HUDEP-2 (cell line): Measurements from ENCODE around the gene PDE10A.
"Not testable (repeated sequence)": the region's sequence is repeated elsewhere in the genome, so short reads cannot be mapped to it uniquely, and the experiment has no call there.

Experiments
- DNase-seq, 76 experiments: peaks; one replicate each; lab custom pipeline; 2025; ENCODE audit not compliant: unreplicated experiment in 76 of 76; lab: John Stamatoyannopoulos, UW

PDE10A gene

GRCh38 chr6:165628955-165629354, 34.1 kb downstream of the PDE10A start:
- no peak for DNase-seq

- no peak for DNase-seq
Observed at GRCh38 chr6:165627366-165627765, 35.7 kb downstream of the PDE10A start.

- DNase-seq = no peak
Observed at GRCh38 chr6:165626711-165627110, 36.3 kb downstream of the PDE10A start.

- DNase-seq = no peak
Observed at GRCh38 chr6:165624871-165625639, 38.0 kb downstream of the PDE10A start.

GRCh38 chr6:165621940-165622339, 41.1 kb downstream of the PDE10A start:
- no peak for DNase-seq

- not testable (repeated sequence) for DNase-seq
Observed at GRCh38 chr6:165618891-165619290, 44.1 kb downstream of the PDE10A start.

GRCh38 chr6:165618241-165618640, 44.8 kb downstream of the PDE10A start:
- no peak for DNase-seq

GRCh38 chr6:165617528-165617927, 45.5 kb downstream of the PDE10A start:
- DNase-seq = no peak

GRCh38 chr6:165616116-165616515, 46.9 kb downstream of the PDE10A start:
- DNase-seq = no peak

GRCh38 chr6:165615636-165616035, 47.4 kb downstream of the PDE10A start:
- DNase-seq = no peak

- no peak for DNase-seq
Observed at GRCh38 chr6:165611294-165611693, 51.7 kb downstream of the PDE10A start.

- not testable (repeated sequence) for DNase-seq
Observed at GRCh38 chr6:165608577-165608976, 54.5 kb downstream of the PDE10A start.

- no peak for DNase-seq
Observed at GRCh38 chr6:165606740-165607008, 56.4 kb downstream of the PDE10A start.

GRCh38 chr6:165605901-165606739, 56.9 kb downstream of the PDE10A start:
- DNase-seq = no peak

GRCh38 chr6:165605182-165605875, 57.7 kb downstream of the PDE10A start:
- no peak for DNase-seq

GRCh38 chr6:165602291-165602690, 60.8 kb downstream of the PDE10A start:
- no peak for DNase-seq

- DNase-seq = no peak
Observed at GRCh38 chr6:165600606-165601005, 62.4 kb downstream of the PDE10A start.

- no peak for DNase-seq
Observed at GRCh38 chr6:165599596-165600487, 63.2 kb downstream of the PDE10A start.

GRCh38 chr6:165599121-165599520, 63.9 kb downstream of the PDE10A start:
- no peak for DNase-seq

GRCh38 chr6:165597821-165598220, 65.2 kb downstream of the PDE10A start:
- no peak for DNase-seq
